AG10803 (cell line): Measurements from ENCODE around the gene PPME1.

Experiments used
- DNase-seq: peaks from one replicate; pipeline ENCODE4 v3.0.0; 2010; ENCODE audit warnings: low read depth
- H3K4me3 ChIP-seq: 2 replicates; pipeline ENCODE4 v1.5.1; 2011; ENCODE audit warnings: mild to moderate bottlenecking, low read length, control low read depth
- CTCF ChIP-seq: conservative IDR thresholded peaks from 2 replicates; pipeline ENCODE4 v1.5.1; 2011; ENCODE audit warnings: mild to moderate bottlenecking, low read length, control low read depth, inconsistent platforms

PPME1 gene

GRCh38 chr11:74204701-74205100 lies 33.6 kb downstream of the PPME1 start:
- TF ChIP-seq CTCF: no peak
- H3K4me3 ChIP-seq: no peak overlapping the region
- DNase-seq: no peak

GRCh38 chr11:74205181-74205580 lies 34.1 kb downstream of the PPME1 start:
- no peak for TF ChIP-seq CTCF
- no peak for DNase-seq
- no peak overlapping the region for H3K4me3 ChIP-seq

GRCh38 chr11:74206746-74207145 lies 35.7 kb downstream of the PPME1 start:
- no peak for DNase-seq
- no peak for TF ChIP-seq CTCF
- no peak overlapping the region for H3K4me3 ChIP-seq

- no peak overlapping the region for H3K4me3 ChIP-seq
- no peak for DNase-seq
- no peak for TF ChIP-seq CTCF
Measured at GRCh38 chr11:74208507-74208906, 37.4 kb downstream of the PPME1 start.

GRCh38 chr11:74212533-74212932 lies 41.4 kb downstream of the PPME1 start:
- peak; percentile 4 for DNase-seq
- no peak for TF ChIP-seq CTCF
- H3K4me3 ChIP-seq: no peak overlapping the region

- TF ChIP-seq CTCF: no peak
- DNase-seq: no peak
- H3K4me3 ChIP-seq: no peak overlapping the region
Measured at GRCh38 chr11:74220376-74220775, 49.3 kb downstream of the PPME1 start.

- no peak for TF ChIP-seq CTCF
- DNase-seq: no peak
- H3K4me3 ChIP-seq: no peak overlapping the region
Measured at GRCh38 chr11:74221816-74222215, 50.7 kb downstream of the PPME1 start.
